Esophagus muscularis mucosa (tissue), 4 donors: ENCODE results near the gene TGFBR1. TPM values are rescaled to one million over a fixed set of nuclear protein-coding genes. Genes with fewer than 3 reads are reported as not detected.
A peak's percentile ranks its signal among the peaks of the same experiment; 100 is the strongest.

Experiments
- DNase-seq: peaks from one replicate; pipeline ENCODE4 v3.0.0-alpha.2; 2017; ENCODE audit errors: extremely low spot score
- H3K27ac ChIP-seq, 4 donors: fragments of 200-600 bp; sonication (generic); replicated peaks in 1 of 4; 1 replicate in 3 of 4; 2 replicates in 1 of 4; pipeline ENCODE4 v1.5.1; 2016 to 2019; ENCODE audit warnings: mild to moderate bottlenecking in 1 of 4
- H3K27me3 ChIP-seq, 4 donors: fragments of 200-600 bp; sonication (generic); one replicate each; pipeline versions ENCODE4 v1.5.1 to v1.6.0; 2016 to 2019
- H3K36me3 ChIP-seq, 4 donors: fragments of 200-600 bp; sonication (generic); one replicate each; pipeline ENCODE4 v1.5.1; 2016 to 2019
- H3K4me1 ChIP-seq, 4 donors: fragments of 200-600 bp; sonication (generic); one replicate each; pipeline ENCODE4 v1.5.1; 2016 to 2019
- H3K4me3 ChIP-seq, 4 donors: fragments of 200-600 bp; sonication (generic); 1 replicate in 2 of 4; 2 replicates in 2 of 4; pipeline ENCODE4 v1.5.1; 2016 to 2019; ENCODE audit warnings: mild to moderate bottlenecking in 4 of 4, moderate library complexity in 1 of 4
- H3K9me3 ChIP-seq, 4 donors: fragments of 200-600 bp; sonication (generic); 1 replicate in 3 of 4; 2 replicates in 1 of 4; pipeline ENCODE4 v1.5.1; 2016 to 2019
- CTCF ChIP-seq, 3 experiments: fragments of 200-600 bp in 2 of 3; fragments of 450-650 bp in 1 of 3; sonication (generic) in 2 of 3; IDR thresholded peaks; one replicate each; pipeline ENCODE4 v1.5.1; 2017 to 2019; ENCODE audit warnings: antibody characterized with exemption in 3 of 3, mild to moderate bottlenecking in 2 of 3, moderate library complexity in 1 of 3
- EP300 ChIP-seq: sonication (generic); formaldehyde crosslinking; IDR thresholded peaks from one replicate; pipeline ENCODE4 v1.6.1; 2017; ENCODE audit warnings: antibody characterized with exemption
- POLR2A ChIP-seq: fragments of 450-650 bp; IDR thresholded peaks from one replicate; pipeline ENCODE4 v1.6.1; 2017; ENCODE audit warnings: antibody characterized with exemption, moderate library complexity, mild to moderate bottlenecking, low read depth
- POLR2AphosphoS5 ChIP-seq, 2 donors: sonication (generic); formaldehyde crosslinking; IDR thresholded peaks; one replicate each; pipeline ENCODE4 v1.6.1; 2017; ENCODE audit warnings: antibody characterized with exemption in 2 of 2
- WGBS: methylation state at CpG from one replicate; pipeline ENCODE4 v1.1.5; 2018; 5-methylcytosine and 5-hydroxymethylcytosine counted together
- intact Hi-C: fragments of 100-400 bp; cut with DNase I; formaldehyde crosslinking; loops from one replicate; pipeline ENCODE4 v1.15.1; 2023
- total RNA-seq, 4 donors: library from RNA; depleted of rRNA; stranded (reverse); fragments of >200 nt; gene quantifications; one replicate each; pipeline versions ENCODE4 v1.1.0 to v1.2.1, GENCODE V29; 2016

Gene TGFBR1
- total RNA-seq, 4 donors from 2014 or later = 33.7 to 63.1 (median 48.1) TPM

- Histone ChIP-seq H3K4me1 (peaks cover 22 to 30% (median 23%) of the 10 kb centered on the region in 4 donors), H3K4me3 (no peak overlapping the region), H3K36me3 (no peaks in the 10 kb centered on the region), H3K27me3 (no peaks in the 10 kb centered on the region), H3K9me3 (no peaks in the 10 kb centered on the region), H3K27ac (no peak overlapping the region)
- DNase-seq = no peak
- WGBS = 98% methylated on average over 5 of the region's 5 CpGs
- intact Hi-C loops = loop anchor here (10.0 kb wide), 1 partner anchor 54 kb away; no protein-coding TSS in a partner anchor
- TF ChIP-seq CTCF (IDR thresholded peaks at IDR 0.05) (no peak), EP300 (no peak), POLR2A (no peak), POLR2AphosphoS5 (IDR thresholded peaks at IDR 0.05) (no peak)
Observed at GRCh38 chr9:99101271-99101670, 3.6 kb upstream of the TGFBR1 start.

GRCh38 chr9:99101812-99102211 lies 3.1 kb upstream of the TGFBR1 start:
- Histone ChIP-seq H3K4me1 (peaks cover 27 to 35% (median 28%) of the 10 kb centered on the region in 4 donors), H3K27ac (peak overlapping the region in 2 of 4 donors; percentile 89 to 93), H3K4me3 (no peak overlapping the region), H3K9me3 (no peaks in the 10 kb centered on the region), H3K27me3 (no peaks in the 10 kb centered on the region), H3K36me3 (no peaks in the 10 kb centered on the region)
- no peak for TF ChIP-seq CTCF (IDR thresholded peaks at IDR 0.05)
- no peak for TF ChIP-seq POLR2A
- TF ChIP-seq EP300 = no peak
- no peak for TF ChIP-seq POLR2AphosphoS5 (IDR thresholded peaks at IDR 0.05)
- intact Hi-C loops = loop anchor here (10.0 kb wide), 1 partner anchor 53 kb away; no protein-coding TSS in a partner anchor
- DNase-seq = no peak
- WGBS = 97% methylated on average over 2 of the region's 2 CpGs

- Histone ChIP-seq H3K4me1 (peaks cover 42 to 50% (median 43%) of the 10 kb centered on the region in 4 donors), H3K27ac (peak overlapping the region; percentile 89 to 96 (median 93)), H3K36me3 (no peaks in the 10 kb centered on the region), H3K4me3 (peak overlapping the region; percentile 87 to 97 (median 96)), H3K27me3 (no peaks in the 10 kb centered on the region), H3K9me3 (no peaks in the 10 kb centered on the region)
- no peak for DNase-seq
- no peak for TF ChIP-seq CTCF (IDR thresholded peaks at IDR 0.05)
- TF ChIP-seq POLR2A = no peak
- no peak for TF ChIP-seq EP300
- TF ChIP-seq POLR2AphosphoS5 (IDR thresholded peaks at IDR 0.05) = no peak
- intact Hi-C loops = loop anchor here (10.0 kb wide), 1 partner anchor 52 kb away; no protein-coding TSS in a partner anchor
- WGBS = 48% methylated on average over 11 of the region's 11 CpGs
Observed at GRCh38 chr9:99103054-99103895, 1.6 kb upstream of the TGFBR1 start.

GRCh38 chr9:99103901-99104458 lies 933 bp upstream of the TGFBR1 start:
- DNase-seq = no peak
- Histone ChIP-seq H3K27ac (peak overlapping the region; percentile 89 to 96 (median 93)), H3K27me3 (no peaks in the 10 kb centered on the region), H3K36me3 (no peaks in the 10 kb centered on the region), H3K4me1 (peaks cover 44 to 57% (median 48%) of the 10 kb centered on the region in 4 donors), H3K4me3 (peak overlapping the region; percentile 87 to 97 (median 96)), H3K9me3 (no peaks in the 10 kb centered on the region)
- no peak for TF ChIP-seq CTCF (IDR thresholded peaks at IDR 0.05)
- peak in 1 of 2 donors; percentile 60 for TF ChIP-seq POLR2AphosphoS5 (IDR thresholded peaks at IDR 0.05)
- intact Hi-C loops = loop anchor here (10.0 kb wide), 1 partner anchor 51 kb away; no protein-coding TSS in a partner anchor
- WGBS = 7% methylated on average over 12 of the region's 14 CpGs
